PC-3 (cell line): ENCODE data around the gene GLI3. TPM values are rescaled to one million over a fixed set of nuclear protein-coding genes. Genes with fewer than 3 reads are reported as not detected.
"Not testable (repeated sequence)": the region's sequence is repeated elsewhere in the genome, so short reads cannot be mapped to it uniquely, and the experiment has no call there.

Experiments
- ATAC-seq: fragments of 200-7000 bp; cut with Tn5 transposase; 2 replicates; pipeline ENCODE4 v1.9.1; 2020; ENCODE audit warnings: mild to moderate bottlenecking, moderate library complexity
- BruUV-seq: library from RNA; stranded (reverse); fragments of 400-500 nt; replicated peaks from 2 replicates; lab custom pipeline; 2021; lab: Mats Ljungman, UMichigan
- CTCF ChIA-PET: fragments of 300-600 bp; sonication (Branson Sonifier 250); formaldehyde crosslinking; loops from one replicate; lab custom pipeline; 2022; ENCODE audit warnings: antibody characterized with exemption; lab: Charles Lee
- POLR2A ChIA-PET: fragments of 300-600 bp; sonication (Branson Sonifier 250); formaldehyde crosslinking; loops from one replicate; lab custom pipeline; 2022; ENCODE audit warnings: antibody characterized with exemption; ENCODE audit not compliant: unreplicated experiment; lab: Charles Lee
- DNase-seq: peaks from one replicate; pipeline ENCODE4 v3.0.0-alpha.2; 2015
- H2AFZ ChIP-seq: fragments of 300-600 bp; sonication (generic); 2 replicates; pipeline ENCODE4 v1.6.0; 2016; ENCODE audit warnings: antibody characterized with exemption, low read length
- H3F3A ChIP-seq: fragments of 300-600 bp; sonication (generic); one replicate; pipeline ENCODE4 v1.6.0; 2017; ENCODE audit warnings: antibody characterized with exemption, low read length, control low read depth, mild to moderate bottlenecking; ENCODE audit not compliant: unreplicated experiment
- H3K27ac ChIP-seq: fragments of 300-600 bp; sonication (generic); 2 replicates; pipeline ENCODE4 v1.5.1; 2016; ENCODE audit warnings: mild to moderate bottlenecking, low read length
- H3K27me3 ChIP-seq: fragments of 300-600 bp; sonication (generic); 2 replicates; pipeline ENCODE4 v1.6.1; 2016; ENCODE audit warnings: low read length, mixed read lengths
- H3K36me3 ChIP-seq: fragments of 300-600 bp; sonication (generic); 2 replicates; pipeline ENCODE4 v1.6.1; 2016; ENCODE audit warnings: low read depth, mixed run types, low read length, mixed read lengths
- H3K4me1 ChIP-seq: fragments of 300-600 bp; sonication (generic); 2 replicates; pipeline ENCODE4 v1.5.1; 2016; ENCODE audit warnings: low read length; ENCODE audit not compliant: insufficient read depth
- H3K4me2 ChIP-seq: fragments of 300-600 bp; sonication (generic); 2 replicates; pipeline ENCODE4 v1.6.0; 2016; ENCODE audit warnings: low read length
- H3K4me3 ChIP-seq: fragments of 300-600 bp; sonication (generic); 2 replicates; pipeline ENCODE4 v1.5.1; 2016; ENCODE audit warnings: mild to moderate bottlenecking, low read length, mixed read lengths
- H3K79me2 ChIP-seq: fragments of 300-600 bp; sonication (generic); 2 replicates; pipeline ENCODE4 v1.6.1; 2017; ENCODE audit warnings: low read length, mixed read lengths
- H3K9ac ChIP-seq: fragments of 300-600 bp; sonication (generic); 2 replicates; pipeline ENCODE4 v1.6.0; 2016; ENCODE audit warnings: mild to moderate bottlenecking, low read length
- H3K9me2 ChIP-seq: fragments of 300-600 bp; sonication (generic); replicated peaks from 2 replicates; pipeline ENCODE4 v1.6.1; 2016; ENCODE audit warnings: mixed run types, low read length, mixed read lengths
- H3K9me3 ChIP-seq: fragments of 300-600 bp; sonication (generic); 2 replicates; pipeline ENCODE4 v1.6.1; 2016; ENCODE audit warnings: low read length, mixed read lengths
- H4K20me1 ChIP-seq: fragments of 300-600 bp; sonication (generic); 2 replicates; pipeline ENCODE4 v1.6.1; 2016; ENCODE audit warnings: low read length, mixed read lengths
- EZH2 ChIP-seq: fragments of 300-600 bp; sonication (generic); IDR thresholded peaks from one replicate; pipeline ENCODE4 v1.6.1; 2017; ENCODE audit warnings: antibody characterized with exemption, mild to moderate bottlenecking, low read length; ENCODE audit not compliant: unreplicated experiment
- EZH2phosphoT487 ChIP-seq: fragments of 300-600 bp; sonication (generic); IDR thresholded peaks from 2 replicates; pipeline ENCODE4 v1.6.1; 2018; ENCODE audit warnings: mild to moderate bottlenecking, antibody characterized with exemption, low read length, borderline replicate concordance
- intact Hi-C: fragments of 100-400 bp; cut with micrococcal nuclease; formaldehyde crosslinking; loops from 2 replicates; pipeline ENCODE4 v1.9.0; 2023
- total RNA-seq: library from RNA; depleted of rRNA; stranded (reverse); fragments of >200 nt; gene quantifications from 2 replicates; pipeline ENCODE4 v1.2.3, GENCODE V29; 2014
- TF ChIP-seq, protein P1 (sequence below): fragments of 300-600 bp; sonication (generic); conservative IDR thresholded peaks from 2 replicates; pipeline ENCODE4 v1.5.1; 2017; ENCODE audit warnings: antibody characterized with exemption, low read depth, mild to moderate bottlenecking, low read length

GLI3 gene
- total RNA-seq, 1 experiment from 2014 or later = 3.5 TPM

DNA sequence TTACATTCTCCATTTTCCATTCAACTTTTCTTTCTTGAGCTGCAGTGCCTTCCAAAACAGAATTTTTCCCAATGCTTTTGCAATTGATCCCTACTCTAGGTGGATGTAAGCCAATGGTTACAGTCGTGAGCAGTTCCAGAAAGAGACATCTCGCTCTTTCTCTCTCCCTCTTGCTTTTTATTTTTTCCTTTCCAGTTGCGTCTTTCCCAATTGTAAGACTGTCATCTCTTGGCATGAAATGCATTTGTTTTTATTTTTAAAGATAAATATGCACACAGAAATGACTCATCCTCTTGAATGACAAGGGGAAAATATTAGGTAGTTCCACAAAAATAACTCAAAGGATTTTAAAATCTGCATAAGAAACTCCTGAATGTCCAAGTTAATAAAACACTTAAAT, 25.1 kb downstream of the GLI3 start:
- Histone ChIP-seq H3K27ac (no peak overlapping the region), H3K4me3 (no peak overlapping the region), H3K36me3 (no peaks in the 10 kb centered on the region), H2AFZ (no peak overlapping the region), H3K9me2 (no peaks in the 10 kb centered on the region), H3K27me3 (no peaks in the 10 kb centered on the region), H3K4me1 (no peaks in the 10 kb centered on the region), H4K20me1 (no peaks in the 10 kb centered on the region), H3K9ac (no peak overlapping the region), H3F3A (no peaks in the 10 kb centered on the region), H3K79me2 (no peaks in the 10 kb centered on the region), H3K9me3 (no peaks in the 10 kb centered on the region), H3K4me2 (no peak overlapping the region)
- BruUV-seq = no TSS peak
- POLR2A ChIA-PET = interaction anchor here (1.0 kb wide), 1 partner anchor 160 kb away, joined by 4 read pairs; no protein-coding TSS in a partner anchor
- DNase-seq (no peak), ATAC-seq (no peak)
- CTCF ChIA-PET = no interaction called here
- intact Hi-C loops = no loop called here
- TF ChIP-seq EZH2 = no peak
- TF ChIP-seq EZH2phosphoT487 = no peak
- TF ChIP-seq, protein P1, sequence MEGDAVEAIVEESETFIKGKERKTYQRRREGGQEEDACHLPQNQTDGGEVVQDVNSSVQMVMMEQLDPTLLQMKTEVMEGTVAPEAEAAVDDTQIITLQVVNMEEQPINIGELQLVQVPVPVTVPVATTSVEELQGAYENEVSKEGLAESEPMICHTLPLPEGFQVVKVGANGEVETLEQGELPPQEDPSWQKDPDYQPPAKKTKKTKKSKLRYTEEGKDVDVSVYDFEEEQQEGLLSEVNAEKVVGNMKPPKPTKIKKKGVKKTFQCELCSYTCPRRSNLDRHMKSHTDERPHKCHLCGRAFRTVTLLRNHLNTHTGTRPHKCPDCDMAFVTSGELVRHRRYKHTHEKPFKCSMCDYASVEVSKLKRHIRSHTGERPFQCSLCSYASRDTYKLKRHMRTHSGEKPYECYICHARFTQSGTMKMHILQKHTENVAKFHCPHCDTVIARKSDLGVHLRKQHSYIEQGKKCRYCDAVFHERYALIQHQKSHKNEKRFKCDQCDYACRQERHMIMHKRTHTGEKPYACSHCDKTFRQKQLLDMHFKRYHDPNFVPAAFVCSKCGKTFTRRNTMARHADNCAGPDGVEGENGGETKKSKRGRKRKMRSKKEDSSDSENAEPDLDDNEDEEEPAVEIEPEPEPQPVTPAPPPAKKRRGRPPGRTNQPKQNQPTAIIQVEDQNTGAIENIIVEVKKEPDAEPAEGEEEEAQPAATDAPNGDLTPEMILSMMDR = no peak

DNA sequence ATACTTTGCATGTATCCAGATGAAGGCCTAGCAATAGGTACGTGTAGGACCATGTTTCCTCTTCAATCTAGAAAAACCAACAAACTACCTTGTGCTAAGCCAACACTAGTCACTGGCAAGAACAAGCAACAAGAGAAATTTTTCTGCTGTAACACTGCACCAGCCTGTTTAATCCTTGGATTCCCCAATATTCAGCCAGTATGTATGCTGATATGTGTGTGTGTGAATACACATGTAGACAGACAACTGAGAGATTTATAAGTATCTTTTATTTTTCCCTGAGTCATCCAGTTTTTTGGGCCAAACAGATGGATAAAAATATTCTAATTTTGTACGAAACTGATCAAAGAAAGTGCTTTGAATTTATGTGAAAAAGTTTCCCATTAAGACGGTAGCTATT, 26.2 kb downstream of the GLI3 start:
- no TSS peak for BruUV-seq
- no peaks in the 10 kb centered on the region for H3K27me3 ChIP-seq

DNA sequence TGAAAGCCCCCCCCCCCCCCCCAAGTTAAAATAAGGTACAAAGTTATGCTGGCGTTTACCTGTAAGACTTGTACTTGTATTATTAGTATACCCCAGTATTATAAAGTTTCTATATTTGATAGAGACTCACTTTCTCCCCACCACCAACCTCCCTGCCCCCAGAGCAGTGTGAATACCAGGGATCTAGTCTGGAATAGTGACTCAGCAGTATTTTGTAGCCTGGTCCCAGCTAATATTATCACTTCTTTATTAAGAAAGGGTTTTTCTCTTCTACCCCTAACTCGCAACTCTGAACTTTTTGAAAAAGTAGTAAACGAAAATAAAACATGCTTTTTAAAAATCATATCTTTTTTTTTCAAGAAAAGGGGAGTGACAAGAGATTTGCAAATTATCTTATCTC, 26.7 kb downstream of the GLI3 start:
- DNase-seq (no peak), ATAC-seq (no peak)
- H4K20me1 ChIP-seq = no peaks in the 10 kb centered on the region
- TF ChIP-seq EZH2phosphoT487 = no peak
- TF ChIP-seq EZH2 = no peak
- TF ChIP-seq, protein P1 = no peak
- H3K4me2 ChIP-seq = no peak overlapping the region
- no peak overlapping the region for H3K27ac ChIP-seq
- no peaks in the 10 kb centered on the region for H3F3A ChIP-seq
- POLR2A ChIA-PET = no interaction called here
- no peaks in the 10 kb centered on the region for H3K9me3 ChIP-seq
- H3K9me2 ChIP-seq = no peaks in the 10 kb centered on the region
- H3K79me2 ChIP-seq = no peaks in the 10 kb centered on the region
- no peaks in the 10 kb centered on the region for H3K36me3 ChIP-seq
- no peak overlapping the region for H3K4me3 ChIP-seq
- H3K27me3 ChIP-seq = no peaks in the 10 kb centered on the region
- H2AFZ ChIP-seq = no peak overlapping the region
- intact Hi-C loops = no loop called here
- no peaks in the 10 kb centered on the region for H3K4me1 ChIP-seq
- no TSS peak for BruUV-seq
- H3K9ac ChIP-seq = no peak overlapping the region
- CTCF ChIA-PET = no interaction called here

More for the DNA sequence above, 26.2 kb downstream of the GLI3 start:
- H3K4me1 ChIP-seq = no peaks in the 10 kb centered on the region
- no peaks in the 10 kb centered on the region for H3K36me3 ChIP-seq
- DNase-seq (no peak), ATAC-seq (no peak)
- TF ChIP-seq EZH2 (no peak), EZH2phosphoT487 (no peak)
- TF ChIP-seq, protein P1 = no peak
- no peak overlapping the region for H2AFZ ChIP-seq
- ChIA-PET POLR2A (no interaction called here), CTCF (no interaction called here)
- H3K79me2 ChIP-seq = no peaks in the 10 kb centered on the region
- intact Hi-C loops = no loop called here
- H3K9me2 ChIP-seq = no peaks in the 10 kb centered on the region
- H4K20me1 ChIP-seq = no peaks in the 10 kb centered on the region
- H3K4me3 ChIP-seq = no peak overlapping the region
- no peak overlapping the region for H3K9ac ChIP-seq
- no peaks in the 10 kb centered on the region for H3F3A ChIP-seq
- no peak overlapping the region for H3K4me2 ChIP-seq
- no peak overlapping the region for H3K27ac ChIP-seq
- H3K9me3 ChIP-seq = no peaks in the 10 kb centered on the region

DNA sequence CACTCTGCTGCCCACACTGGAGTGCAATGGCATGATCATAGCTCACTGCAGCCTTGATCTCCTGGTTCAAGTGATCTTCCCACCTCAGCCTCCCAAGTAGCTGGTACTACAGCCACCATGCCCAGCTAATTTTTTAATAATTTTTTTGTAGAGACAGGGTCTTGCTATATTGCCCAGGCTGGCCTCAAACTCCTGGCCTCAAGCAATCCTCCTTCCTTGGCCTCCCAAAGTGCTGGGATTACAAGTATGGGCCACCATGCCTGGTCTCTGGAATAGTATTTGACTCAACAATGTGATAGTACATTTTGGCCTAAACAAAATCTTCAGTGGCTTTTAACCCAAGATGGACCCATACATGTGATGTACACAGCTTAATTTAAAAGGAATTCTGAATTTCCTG, 27.9 kb downstream of the GLI3 start:
- DNase-seq, H4K20me1 ChIP-seq, H3K9me3 ChIP-seq, H2AFZ ChIP-seq, POLR2A ChIA-PET, ATAC-seq, H3K79me2 ChIP-seq, H3K36me3 ChIP-seq, H3K9me2 ChIP-seq, BruUV-seq, H3K4me1 ChIP-seq, H3K27ac ChIP-seq, H3K9ac ChIP-seq, H3K4me2 ChIP-seq, H3K4me3 ChIP-seq, H3K27me3 ChIP-seq, H3F3A ChIP-seq, intact Hi-C loops: not testable (repeated sequence)
- CTCF ChIA-PET = interaction anchor here (0.6 kb wide), 1 partner anchor 138 kb away, joined by 3 read pairs; no protein-coding TSS in a partner anchor
